Measurements from ENCODE around the gene PDCL2.

DNA sequence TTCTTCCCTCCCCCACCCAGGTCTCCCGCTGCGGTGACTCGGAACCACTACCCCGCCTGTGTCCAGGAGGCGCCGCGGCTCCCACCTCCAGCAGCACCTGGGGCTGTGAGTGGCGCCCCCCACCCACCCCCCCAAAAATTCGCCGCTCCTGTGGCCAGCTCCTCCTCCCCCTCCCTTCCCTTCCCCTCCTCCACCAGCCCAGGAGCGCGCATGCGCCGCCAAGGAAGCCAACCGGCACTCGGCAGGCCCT lies 45.6 kb downstream of the PDCL2 start:
- no peak for TF ChIP-seq FOXK2 (IDR thresholded peaks at IDR 0.05)
- no peak for TF ChIP-seq SUZ12 (IDR thresholded peaks at IDR 0.05)
- TF ChIP-seq TARDBP (IDR thresholded peaks at IDR 0.05) = no peak
- no peak for TF ChIP-seq ZNF384 (IDR thresholded peaks at IDR 0.05)
- TF ChIP-seq FOXA1 (IDR thresholded peaks at IDR 0.05) = no peak
- TF ChIP-seq CTBP1 (IDR thresholded peaks at IDR 0.05; ENCODE audit: borderline replicate concordance) = no peak
- TF ChIP-seq SP1 (IDR thresholded peaks at IDR 0.05) = no peak
